Brain pericyte (primary cell): ENCODE measurements around the gene IGSF11.
"Not testable (repeated sequence)": the region's sequence is repeated elsewhere in the genome, so short reads cannot be mapped to it uniquely, and the experiment has no call there.

ENCODE experiments used
- DNase-seq: peaks from one replicate; pipeline ENCODE4 v3.0.0-alpha.2; 2012; ENCODE audit warnings: low read depth, low spot score

Gene IGSF11

DNA sequence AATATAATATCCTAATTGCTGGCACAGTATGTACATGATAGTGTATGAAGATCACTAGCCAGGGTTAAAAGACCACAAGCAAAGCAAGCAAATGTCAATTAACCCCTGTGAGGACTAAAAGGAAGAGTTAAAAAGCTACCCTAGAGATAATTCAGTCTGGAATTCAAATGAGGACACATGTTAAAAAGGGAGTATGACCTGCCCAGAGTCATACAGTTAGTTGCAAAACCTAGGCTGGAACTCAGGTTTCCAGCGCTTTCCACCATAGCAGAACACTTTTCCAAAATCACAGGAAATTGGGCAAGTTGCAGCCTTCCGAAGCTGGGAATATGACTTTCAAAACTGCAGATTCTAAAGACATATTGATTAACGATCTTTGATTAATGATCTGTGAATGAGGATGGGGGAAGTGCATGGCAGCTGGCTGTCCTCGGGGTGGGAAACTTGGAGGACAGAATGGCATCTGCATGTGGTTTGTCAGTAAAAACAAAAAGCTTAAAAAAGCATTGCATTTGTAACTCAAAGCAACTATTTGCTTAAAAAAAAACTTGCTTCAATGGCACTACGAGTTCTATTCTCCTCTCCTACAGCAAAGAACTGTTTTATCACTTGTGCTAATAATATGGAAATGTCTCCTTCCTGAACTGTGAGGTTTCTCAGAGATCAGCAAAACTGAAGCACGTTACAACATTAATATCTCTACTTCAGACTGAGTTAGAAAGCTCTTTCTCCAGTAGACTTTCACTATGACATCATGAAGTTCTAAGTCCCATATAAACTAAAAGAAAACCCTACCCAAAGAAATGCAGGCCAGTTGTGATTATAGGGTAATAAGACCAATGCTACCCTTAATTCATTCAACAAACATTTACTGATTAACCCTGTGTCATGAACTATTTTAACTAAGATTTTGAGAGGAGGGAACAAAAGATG lies 46.2 kb downstream of the IGSF11 start:
- DNase-seq: no peak

DNA sequence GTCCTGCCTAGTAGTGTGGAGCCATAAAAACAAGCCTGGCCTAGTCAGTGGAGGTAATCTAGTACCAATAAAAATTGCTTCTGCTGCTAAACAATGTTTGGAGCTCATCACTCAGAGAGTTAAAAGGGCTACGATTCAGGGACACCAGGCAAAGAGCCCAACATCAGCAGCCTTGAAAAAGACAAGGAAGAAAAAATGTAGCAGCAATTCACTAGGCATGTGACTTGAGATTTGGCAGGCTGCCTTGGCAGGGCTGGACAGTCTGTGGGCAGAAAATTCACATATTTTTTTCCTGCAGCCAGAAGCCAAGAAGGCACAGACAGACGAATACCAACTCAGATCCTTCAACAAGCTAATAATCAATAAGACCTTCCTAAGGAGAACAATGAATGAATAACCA lies 47.2 kb downstream of the IGSF11 start:
- no peak for DNase-seq

DNA sequence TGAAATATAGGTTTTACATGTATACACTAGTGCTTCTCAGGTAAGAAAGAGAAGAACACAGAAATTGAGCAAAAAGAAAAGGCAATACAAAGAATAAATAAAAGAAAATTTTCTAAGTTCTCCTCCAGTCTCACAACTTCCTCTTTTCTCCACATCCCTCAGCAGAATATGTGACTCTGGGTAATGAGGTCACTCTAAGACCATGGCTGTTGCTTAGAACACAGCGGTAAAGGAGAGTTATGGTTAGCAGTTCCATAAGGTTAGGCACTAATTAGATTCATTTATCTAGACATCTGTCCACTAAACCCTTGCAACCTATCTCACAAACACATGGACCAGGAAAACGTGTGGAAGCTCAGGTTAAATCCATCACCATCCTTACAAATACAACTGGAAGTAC lies 47.9 kb downstream of the IGSF11 start:
- no peak for DNase-seq

DNA sequence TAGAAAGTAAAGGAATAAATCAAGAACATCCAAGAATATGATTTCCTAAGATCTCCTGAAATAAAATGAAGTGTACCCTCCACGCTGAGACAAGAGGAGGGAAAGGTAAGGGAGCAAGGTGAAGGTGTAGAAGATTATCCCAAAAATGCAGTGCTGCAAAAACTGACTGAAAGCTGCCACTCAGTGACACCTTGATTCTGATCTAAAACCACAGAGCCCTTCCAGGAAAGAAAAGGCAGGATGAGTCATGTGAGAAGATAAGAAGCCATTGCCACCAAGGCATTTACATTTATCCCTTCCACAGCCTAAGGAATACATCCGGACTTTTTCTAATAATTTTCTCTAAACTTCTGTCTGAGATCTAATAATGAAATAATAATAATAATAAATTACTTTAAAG lies 49.9 kb downstream of the IGSF11 start:
- DNase-seq: no peak

DNA sequence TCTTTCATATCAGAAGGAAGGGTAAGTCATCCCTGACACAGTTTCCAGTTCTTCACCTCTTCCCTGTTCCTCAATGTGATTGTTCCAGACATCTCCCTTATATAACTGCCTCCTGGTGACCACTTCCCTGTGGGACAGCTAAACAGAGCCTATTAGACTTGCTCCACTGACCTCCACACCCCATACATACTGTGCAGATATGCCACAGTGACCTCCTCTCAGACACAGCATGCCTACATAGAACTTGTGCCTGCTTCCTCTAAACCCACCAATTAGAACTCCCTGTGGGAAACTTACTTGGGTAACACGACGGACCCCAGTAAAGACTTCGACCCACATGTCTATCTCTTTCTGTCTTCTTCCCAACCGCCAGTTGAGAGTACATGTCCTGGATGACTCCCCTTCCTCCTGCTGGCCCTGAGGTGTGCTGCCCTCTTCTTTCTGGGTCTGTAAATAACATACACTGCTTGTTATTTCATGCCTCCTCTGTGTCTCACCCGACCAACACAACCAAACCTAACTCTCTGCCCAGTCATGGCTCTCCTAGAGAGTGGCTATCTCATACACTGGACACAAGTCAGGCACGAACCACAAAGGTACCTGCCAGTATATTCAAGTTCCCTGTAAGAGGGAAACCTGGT lies 53.0 kb downstream of the IGSF11 start:
- no peak for DNase-seq

DNA sequence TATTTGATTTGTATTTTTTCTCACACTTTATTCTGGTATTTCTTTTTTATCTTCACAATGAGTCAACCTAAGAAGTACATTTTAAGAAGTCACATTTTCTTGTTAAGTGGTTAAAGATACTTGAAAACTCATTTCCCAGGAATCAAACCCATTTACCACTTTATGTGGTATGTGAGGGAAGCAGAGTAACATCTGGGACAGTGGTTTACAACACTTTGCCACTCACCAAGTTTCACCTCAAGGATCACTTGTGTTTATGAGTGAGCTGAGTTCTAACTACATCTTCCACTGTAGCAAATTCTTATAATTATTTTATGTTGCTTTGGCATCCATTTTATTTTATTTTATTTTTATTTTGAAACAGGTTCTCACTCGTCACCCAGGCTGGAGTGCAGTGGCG lies 53.8 kb downstream of the IGSF11 start:
- no peak for DNase-seq

DNA sequence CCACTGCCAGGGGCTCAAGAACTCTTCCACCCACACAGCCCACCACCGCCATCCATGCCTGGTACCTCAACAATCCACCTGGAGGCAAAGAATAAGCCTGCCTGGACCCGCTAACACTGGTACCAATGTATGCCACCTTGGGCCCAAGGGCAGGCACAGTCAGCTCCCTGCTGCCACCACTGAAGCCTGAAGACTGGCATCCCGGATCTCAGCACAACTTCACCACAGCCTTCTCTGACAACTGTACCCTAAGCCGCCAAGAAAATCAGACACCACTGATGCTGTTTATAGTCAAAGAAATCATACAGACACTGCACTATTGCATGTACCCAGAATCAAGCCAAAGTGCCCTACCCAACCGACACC lies 56.3 kb downstream of the IGSF11 start:
- no peak for DNase-seq

DNA sequence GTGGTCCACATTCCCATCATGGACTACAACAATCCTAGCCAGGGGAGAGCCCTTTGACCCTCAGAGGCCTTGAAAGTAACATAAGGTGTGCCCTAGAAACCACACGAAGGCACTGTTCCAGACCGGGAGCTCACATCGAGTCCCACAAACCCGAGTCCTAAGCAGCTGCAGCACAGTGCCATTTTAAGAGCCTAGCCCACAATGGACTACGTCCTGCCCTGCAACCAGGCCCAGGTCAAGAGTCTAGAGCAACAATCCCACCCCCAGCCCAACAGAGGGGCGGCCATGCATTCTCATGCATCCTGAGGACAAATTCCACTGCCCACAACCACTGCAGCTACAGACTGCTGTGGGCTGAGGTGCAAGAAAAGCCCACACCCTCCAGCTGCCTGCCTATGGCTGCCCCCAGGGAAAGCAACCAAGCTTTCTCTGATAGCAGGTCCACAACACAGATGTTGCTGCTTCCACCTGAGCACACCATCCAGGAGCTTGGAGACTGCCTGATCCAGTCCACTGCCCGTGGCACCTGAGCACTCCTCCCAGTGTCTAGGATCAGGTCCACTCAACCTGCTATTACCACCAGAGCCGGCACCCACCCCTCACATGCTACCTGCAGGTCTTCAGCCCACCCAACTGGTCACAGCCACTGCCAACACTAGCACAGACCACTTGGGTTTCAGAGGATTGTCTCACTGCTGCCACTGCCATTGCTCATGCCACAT lies 56.8 kb downstream of the IGSF11 start:
- no peak for DNase-seq

DNA sequence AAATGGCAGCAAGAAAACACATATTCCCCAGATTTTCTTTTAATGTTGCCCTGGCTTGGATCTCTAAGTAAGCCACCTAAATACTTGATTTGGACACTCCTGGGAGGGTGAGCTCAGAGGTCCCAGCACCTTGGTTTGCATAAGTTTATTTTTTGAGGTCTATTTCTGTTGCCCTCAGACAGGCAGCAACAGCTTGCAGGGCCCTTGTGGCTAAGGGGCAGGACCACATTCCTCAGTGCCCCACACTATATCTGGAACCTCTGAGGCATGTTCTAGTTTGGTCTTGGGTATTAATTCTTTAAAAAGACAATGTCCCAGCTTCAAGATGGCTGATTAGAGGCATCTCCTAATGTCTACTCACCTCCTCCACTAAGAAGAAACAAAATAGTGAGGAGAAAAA lies 57.5 kb downstream of the IGSF11 start:
- DNase-seq: no peak

DNA sequence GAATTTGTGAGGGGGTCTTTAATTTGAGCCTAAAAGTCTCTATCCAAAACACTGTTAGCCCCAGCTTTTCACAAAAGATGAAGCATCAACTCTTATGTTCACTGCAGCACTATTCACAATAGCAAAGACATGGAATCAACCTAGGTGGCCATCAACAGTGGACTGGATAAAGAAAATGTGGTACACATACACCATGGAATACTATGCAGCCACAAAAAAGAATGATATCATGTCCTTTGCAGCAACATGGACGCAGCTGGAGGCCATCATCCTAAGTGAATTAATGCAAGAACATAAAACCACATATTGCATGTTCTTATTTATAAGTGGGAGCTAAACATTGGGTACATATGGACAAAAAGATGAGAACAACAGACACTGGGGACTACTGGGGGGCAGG lies 59.2 kb downstream of the IGSF11 start:
- DNase-seq: not testable (repeated sequence)

DNA sequence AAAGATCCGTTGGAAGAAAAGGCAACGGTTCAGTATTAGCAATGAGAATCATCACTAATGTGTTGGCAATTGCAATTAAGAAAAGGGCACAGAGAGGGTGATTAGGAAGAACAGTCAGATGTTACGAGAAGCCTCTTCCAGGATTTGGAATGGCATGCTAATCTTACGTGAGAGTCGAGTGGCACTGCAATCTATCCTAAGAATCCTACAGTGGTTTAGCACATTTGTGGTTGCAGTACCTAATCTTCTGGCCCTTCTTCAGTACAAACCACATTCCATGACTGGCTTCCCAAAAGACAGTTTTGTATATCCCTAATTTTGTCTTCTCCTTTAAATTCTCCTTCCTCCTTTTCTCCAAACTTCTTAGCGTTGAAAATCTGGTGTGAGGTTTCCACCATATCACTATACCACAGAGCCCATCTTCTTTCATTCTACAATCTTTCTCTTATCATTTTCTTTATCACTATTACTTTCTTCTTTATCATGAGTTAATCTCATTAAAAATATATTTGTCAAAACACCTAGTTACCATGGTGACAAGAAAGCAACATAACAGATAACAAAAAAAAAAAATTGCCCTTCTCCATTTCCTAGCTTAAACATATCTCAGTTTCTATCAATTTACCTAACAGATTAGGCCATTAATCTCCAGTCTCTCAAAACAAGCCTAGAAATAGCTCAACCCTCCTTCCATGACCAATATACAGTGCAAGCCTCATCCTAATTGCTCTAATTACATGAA lies 60.1 kb downstream of the IGSF11 start:
- DNase-seq: no peak

DNA sequence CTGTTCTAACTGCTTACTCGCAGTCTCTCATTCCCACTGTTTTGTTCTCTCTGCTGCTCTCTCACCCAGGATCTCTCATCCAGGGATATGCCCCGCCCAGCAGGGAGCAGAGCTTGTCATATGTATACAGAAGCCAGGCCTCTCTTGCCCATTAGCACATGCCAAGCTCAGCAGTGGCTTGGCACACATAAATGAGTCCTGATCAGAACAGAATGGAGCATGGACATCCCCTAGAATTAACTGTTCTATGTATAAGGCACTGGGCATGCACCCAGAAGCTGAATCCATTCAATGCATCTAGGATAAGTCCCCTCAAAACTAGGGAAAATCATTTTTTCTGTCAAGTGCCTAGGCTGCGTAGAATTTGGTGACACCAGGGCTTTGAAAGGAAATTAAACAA lies 61.6 kb downstream of the IGSF11 start:
- DNase-seq: no peak

DNA sequence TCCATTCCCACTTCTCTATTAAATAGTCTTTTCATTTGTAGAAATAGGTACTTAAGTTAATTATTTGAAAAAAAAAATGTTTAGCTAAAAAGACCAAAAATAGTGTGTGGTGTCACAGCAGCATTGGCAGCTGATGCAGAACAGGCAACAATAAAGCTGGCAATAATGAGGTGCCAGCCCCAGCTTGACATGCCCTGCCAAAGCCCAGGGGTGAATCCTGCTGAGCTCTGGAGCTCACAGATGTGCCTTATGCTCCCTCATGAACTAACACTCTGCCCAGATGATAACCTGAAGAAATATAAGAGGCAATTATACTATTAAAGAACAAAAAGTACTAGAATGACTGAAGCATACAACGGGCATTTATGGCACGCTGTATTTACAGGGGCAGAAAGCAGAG lies 63.8 kb downstream of the IGSF11 start:
- no peak for DNase-seq

DNA sequence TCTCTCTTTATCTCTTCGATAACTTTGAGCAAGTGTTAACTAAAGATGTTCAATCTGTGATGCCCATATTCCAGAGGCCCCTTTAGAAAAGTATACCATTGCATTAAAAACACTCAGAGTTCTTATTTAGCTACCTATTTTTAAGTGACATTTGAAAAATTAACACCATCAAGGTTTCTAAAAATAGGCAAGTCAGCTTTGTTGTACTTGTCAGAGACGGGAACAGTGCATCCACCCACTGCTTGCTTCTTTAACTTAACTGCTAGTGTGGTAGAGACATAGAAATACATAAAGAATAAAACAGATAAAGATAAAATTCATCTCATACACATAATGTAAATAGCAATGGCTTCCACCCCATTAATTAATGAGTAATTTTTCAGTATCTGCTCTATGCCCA lies 66.0 kb downstream of the IGSF11 start:
- DNase-seq: no peak

DNA sequence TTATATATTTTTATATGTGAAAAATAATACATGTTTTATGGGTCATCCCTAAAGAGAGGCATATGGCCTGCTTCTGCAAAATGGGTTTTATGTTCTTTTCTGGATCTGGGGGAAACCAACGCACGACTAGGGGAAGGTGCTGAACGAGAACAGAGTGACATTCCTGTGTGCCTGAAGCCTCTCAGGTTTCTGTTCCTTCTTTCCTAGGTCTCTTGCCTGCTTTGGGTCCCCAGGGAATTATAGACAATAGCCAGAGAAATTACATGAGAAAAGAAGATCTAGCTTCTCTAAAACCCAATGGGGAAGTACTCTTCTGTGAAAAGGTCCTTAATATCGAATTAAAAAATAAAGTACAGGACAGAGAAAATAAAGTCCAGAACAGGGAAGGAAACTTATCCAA lies 66.5 kb downstream of the IGSF11 start:
- DNase-seq: no peak

DNA sequence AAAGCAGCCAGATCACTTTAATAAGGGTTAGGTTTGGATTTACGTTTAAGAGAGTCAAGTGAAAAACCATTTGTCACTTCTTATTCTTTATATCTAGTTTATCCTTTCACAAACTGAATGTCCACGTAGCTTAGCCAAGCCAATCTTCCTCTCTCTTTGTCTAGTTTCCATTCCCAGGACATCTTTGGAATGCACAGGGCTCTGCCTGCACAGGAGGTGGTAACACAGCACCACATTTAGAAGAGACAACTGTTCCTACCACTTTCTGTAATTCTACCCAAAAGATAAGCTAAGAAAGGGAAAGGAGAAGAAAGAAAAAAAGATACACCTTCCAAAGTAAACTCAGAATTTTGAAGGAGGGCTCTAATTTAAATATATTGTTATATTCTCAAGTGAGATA lies 67.9 kb downstream of the IGSF11 start:
- DNase-seq: no peak

DNA sequence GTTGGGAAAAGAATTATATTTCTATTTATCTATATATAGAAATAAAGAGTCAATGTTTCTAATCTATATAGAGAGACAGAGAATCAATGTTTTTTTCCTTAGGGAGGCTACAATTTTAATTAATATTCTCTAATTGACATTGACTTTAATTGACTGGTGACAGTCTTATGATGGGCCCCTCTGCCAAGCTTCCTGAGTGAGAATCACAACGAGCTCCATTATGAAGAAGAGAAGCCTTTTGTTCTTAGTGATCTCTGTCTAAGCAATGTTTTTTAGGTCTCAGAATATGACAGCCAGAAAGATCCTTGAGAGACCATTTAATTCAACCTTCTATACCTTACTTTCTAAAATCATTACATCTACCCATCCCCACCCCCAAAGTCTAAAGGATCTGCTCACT lies 70.9 kb downstream of the IGSF11 start:
- DNase-seq: no peak

DNA sequence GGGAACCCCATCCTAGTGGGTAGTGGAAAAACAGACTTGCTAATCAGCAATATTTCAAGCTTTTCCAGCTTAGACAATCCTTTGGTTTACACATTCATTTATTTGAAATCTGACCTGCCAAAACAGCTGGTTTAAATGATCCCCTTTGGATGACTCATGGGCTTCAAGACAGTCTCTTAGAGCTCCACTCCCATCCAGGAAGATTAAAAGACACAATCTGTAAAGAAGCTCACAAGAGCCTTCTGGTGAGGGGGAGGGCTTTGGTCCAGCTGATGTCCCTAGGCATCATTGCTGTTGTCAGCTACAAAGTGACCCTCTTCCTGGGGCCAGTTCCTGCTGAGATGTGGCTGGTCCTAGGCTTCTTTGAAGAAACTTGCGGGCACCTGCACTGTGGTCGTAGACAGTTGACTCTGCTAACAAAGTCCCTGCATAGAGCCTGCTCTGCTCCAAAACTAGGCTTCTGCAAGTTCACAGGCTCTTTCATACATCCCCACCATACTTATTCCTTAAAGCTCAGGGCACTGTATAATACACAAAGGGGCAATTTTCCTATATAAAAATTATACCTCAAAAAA lies 73.7 kb downstream of the IGSF11 start:
- no peak for DNase-seq

DNA sequence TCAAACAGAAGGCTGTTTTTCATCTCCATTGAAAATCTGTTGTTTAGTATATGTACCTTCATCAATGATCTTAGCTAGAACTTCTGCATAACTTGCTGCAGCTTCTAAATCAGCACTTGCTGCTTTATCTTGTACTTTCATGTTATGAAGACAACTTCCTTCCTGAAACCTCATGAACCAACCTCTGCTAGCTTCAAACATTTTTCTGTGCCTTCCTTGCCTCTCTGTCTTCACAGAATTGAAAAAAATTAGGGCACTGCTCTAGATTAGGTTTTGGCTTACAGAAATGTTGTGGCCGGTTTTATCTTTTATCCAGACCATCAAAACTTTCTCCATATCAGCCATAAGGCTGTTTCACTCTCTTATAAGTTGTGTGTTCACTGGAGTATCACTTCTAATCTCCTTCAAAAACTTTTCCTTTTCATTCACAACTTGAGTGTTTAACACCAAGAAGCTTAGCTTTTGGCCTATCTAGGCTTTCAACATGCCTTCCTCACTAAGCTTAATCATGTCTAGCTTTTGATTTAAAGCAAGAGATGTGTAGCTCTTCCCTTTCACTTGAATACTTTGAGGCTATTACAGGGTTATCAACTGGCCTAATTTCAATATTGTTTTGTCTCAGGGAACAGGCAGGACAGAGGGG lies 78.6 kb downstream of the IGSF11 start:
- DNase-seq: no peak

DNA sequence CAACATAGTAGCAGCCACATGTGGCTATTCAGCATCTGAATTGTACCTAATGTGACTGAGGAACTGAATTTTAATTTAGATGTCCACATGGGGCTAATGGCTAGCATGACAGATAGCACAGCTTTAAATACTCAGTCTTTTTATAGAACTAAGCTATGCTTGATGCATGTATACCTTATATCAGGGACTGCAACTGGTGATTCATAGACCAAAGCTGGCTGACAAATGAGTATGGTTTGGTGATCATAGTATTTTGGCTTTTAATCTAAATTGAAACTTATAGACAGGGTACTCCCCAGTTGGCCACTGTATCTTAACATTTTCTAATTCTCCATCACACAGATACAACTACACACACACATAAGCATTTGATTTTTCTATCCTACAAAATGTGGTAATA lies 83.6 kb downstream of the IGSF11 start:
- no peak for DNase-seq

DNA sequence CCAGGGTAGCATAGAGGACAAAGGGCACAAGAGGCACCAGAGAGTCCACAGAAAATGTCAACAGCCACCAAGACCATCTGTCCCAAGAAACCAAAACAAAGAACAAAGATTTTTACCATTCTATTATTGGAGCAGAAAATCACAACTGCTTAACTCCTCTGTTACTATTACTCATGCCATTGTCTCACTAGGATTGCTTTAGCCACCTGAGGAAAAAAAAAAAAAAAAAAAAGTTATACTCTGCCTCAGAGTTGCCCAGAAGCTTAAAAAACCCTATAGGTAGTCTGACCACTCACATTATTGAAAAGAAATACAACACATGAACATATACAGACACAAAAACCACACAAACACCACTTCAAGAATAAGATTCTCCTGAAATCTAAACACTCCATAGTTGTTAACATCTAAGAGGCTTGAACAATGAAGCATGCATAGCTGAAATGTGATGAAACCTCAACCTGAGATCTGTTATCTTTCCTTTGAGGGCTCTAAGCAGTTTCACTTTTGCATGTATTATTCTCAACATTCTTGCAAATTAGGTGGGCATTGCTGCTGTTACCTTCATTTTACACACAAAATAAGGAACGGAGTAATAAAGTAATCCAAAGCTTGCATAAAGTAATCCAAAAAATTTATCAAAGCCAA lies 85.4 kb downstream of the IGSF11 start:
- no peak for DNase-seq
